Activated CD4-positive, alpha-beta T cell treated with anti-CD3 and anti-CD28 coated beads, Interleukin-10, Interleukin-2, amounts not matched to agents 100 ng/mL and 50 ng/mL, durations not matched to agents 16 hours and 8 hours (primary cell): ENCODE results near the gene CENPS.
"Not testable (repeated sequence)": the region's sequence is repeated elsewhere in the genome, so short reads cannot be mapped to it uniquely, and the experiment has no call there.

ENCODE experiments used
- DNase-seq: peaks from one replicate; pipeline ENCODE4 v3.0.0-alpha.2; 2020

CENPS gene

GRCh38 chr1:10421637-10422036, 8.6 kb upstream of the CENPS start:
- no peak for DNase-seq

GRCh38 chr1:10424034-10424433, 6.2 kb upstream of the CENPS start:
- no peak for DNase-seq

- DNase-seq, result no peak
Observed at GRCh38 chr1:10424651-10425050, 5.6 kb upstream of the CENPS start.

- DNase-seq, result peak; percentile 14
Observed at GRCh38 chr1:10425826-10426534, 4.3 kb upstream of the CENPS start.

GRCh38 chr1:10426535-10426848, 3.7 kb upstream of the CENPS start:
- not testable (repeated sequence) for DNase-seq

- no peak for DNase-seq
Observed at GRCh38 chr1:10428984-10429383, 1.2 kb upstream of the CENPS start.

- peak; percentile 46 for DNase-seq
Observed at GRCh38 chr1:10429868-10430215, 391 bp upstream of the CENPS start.

- DNase-seq, result no peak
Observed at GRCh38 chr1:10431070-10431730, 967 bp downstream of the CENPS start.

- no peak for DNase-seq
Observed at GRCh38 chr1:10432910-10433700, 2.9 kb downstream of the CENPS start.

GRCh38 chr1:10433790-10434189, 3.6 kb downstream of the CENPS start:
- no peak for DNase-seq

- DNase-seq, result no peak
Observed at GRCh38 chr1:10434590-10434989, 4.4 kb downstream of the CENPS start.

GRCh38 chr1:10437052-10437451, 6.8 kb downstream of the CENPS start:
- no peak for DNase-seq

GRCh38 chr1:10438677-10439163, 8.5 kb downstream of the CENPS start:
- DNase-seq, result no peak

GRCh38 chr1:10440305-10440704, 10.1 kb downstream of the CENPS start:
- DNase-seq, result no peak

GRCh38 chr1:10440794-10441193, 10.6 kb downstream of the CENPS start:
- no peak for DNase-seq

- no peak for DNase-seq
Observed at GRCh38 chr1:10444248-10444647, 14.0 kb downstream of the CENPS start.

GRCh38 chr1:10444795-10445397, 14.7 kb downstream of the CENPS start:
- DNase-seq, result peak; percentile 48

GRCh38 chr1:10446790-10447422, 16.7 kb downstream of the CENPS start:
- no peak for DNase-seq

GRCh38 chr1:10449751-10450150, 19.5 kb downstream of the CENPS start, which contains the start of gene CORT:
CORT (plus strand) TSS chr1:10450031; CDS start chr1:10450224, 193 bp downstream.
- DNase-seq, result no peak

GRCh38 chr1:10450156-10450814, 20.1 kb downstream of the CENPS start:
- no peak for DNase-seq

- DNase-seq, result no peak
Observed at GRCh38 chr1:10450836-10451235, 20.6 kb downstream of the CENPS start.

- DNase-seq, result no peak
Observed at GRCh38 chr1:10451287-10451686, 21.1 kb downstream of the CENPS start.
